Measurements from ENCODE around the gene PRR29.

DNA sequence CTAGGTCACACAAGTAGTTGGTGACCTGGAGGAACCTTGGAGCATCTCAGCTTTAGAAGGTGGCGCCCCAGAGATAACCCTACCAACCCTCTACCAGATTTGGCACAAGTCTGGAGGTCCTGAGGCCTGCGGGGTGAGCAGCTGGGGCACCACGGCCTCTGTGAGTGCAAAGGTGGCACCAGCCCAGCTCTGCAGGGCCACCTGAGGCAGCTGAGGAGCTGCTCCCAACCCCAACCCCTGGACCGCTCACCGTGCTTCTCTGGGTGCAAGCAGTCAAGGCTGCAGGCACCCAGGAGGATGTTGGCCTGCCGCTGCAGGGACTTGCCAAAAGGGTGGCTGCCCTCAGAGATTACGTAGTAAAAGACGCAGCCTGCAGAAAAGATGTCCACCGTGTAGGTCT is 50.7 kb downstream of the PRR29 start:
- TF ChIP-seq, protein P1, sequence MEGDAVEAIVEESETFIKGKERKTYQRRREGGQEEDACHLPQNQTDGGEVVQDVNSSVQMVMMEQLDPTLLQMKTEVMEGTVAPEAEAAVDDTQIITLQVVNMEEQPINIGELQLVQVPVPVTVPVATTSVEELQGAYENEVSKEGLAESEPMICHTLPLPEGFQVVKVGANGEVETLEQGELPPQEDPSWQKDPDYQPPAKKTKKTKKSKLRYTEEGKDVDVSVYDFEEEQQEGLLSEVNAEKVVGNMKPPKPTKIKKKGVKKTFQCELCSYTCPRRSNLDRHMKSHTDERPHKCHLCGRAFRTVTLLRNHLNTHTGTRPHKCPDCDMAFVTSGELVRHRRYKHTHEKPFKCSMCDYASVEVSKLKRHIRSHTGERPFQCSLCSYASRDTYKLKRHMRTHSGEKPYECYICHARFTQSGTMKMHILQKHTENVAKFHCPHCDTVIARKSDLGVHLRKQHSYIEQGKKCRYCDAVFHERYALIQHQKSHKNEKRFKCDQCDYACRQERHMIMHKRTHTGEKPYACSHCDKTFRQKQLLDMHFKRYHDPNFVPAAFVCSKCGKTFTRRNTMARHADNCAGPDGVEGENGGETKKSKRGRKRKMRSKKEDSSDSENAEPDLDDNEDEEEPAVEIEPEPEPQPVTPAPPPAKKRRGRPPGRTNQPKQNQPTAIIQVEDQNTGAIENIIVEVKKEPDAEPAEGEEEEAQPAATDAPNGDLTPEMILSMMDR (IDR thresholded peaks at IDR 0.05 in 4 of 5, conservative IDR thresholded peaks at IDR 0.05 in 1 of 5), result no peak
- no peak for TF ChIP-seq POLR2A (IDR thresholded peaks at IDR 0.05)
